HL-60 (cell line): ENCODE data around the gene KRT73.

Experiments used
- POLR2AphosphoS5 ChIP-seq: IDR thresholded peaks from 2 replicates; pipeline ENCODE4 v1.6.1; 2012; ENCODE audit warnings: low read depth
- TF ChIP-seq, protein P1 (sequence below): IDR thresholded peaks from one replicate; pipeline ENCODE4 v1.5.1; 2011; ENCODE audit warnings: low read length, control low read depth, inconsistent platforms; ENCODE audit not compliant: insufficient read depth
- TF ChIP-seq, protein P2 (sequence below): IDR thresholded peaks from 2 replicates; pipeline ENCODE4 v1.6.1; 2012; ENCODE audit warnings: low read depth; ENCODE audit not compliant: insufficient replicate concordance

DNA sequence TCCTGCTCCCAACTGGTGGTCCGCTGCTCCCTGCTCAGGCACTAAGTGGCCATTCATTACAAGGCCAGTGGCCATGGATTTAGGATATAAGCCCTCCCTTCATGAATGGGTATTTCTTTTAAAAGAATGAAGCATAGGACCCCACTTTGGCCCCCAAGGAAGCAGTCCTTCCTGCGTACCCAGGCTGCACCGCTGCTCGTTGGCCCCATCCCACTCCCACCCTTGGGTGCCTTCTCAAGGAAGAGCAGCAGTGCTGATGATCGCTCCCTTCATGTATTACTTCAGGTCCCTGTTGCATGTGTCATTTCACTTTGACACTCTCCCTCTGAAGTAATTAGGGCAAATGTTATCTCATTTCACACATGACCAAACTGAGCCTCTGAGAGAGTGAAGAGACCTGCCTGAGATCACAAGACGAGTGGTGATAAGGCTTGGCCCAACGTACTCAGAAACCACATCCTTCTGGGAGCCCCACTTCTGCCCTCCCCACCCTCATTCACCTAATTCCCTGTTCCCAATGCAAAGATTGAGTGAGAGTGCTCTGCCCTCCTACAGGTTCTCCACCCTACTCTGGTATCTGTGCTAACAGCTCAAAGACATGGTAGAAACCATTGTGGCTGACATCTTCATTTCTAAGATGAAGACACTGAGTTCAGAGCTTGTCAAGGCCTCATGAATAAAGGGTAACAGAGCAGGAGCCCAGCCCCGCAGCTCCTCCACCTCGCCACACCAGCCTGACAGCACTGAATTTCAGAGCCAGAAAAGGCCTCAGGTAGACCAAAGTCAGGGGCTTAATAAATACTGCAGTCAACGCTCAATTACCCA is 43.9 kb upstream of the KRT73 start:
- TF ChIP-seq, protein P1, sequence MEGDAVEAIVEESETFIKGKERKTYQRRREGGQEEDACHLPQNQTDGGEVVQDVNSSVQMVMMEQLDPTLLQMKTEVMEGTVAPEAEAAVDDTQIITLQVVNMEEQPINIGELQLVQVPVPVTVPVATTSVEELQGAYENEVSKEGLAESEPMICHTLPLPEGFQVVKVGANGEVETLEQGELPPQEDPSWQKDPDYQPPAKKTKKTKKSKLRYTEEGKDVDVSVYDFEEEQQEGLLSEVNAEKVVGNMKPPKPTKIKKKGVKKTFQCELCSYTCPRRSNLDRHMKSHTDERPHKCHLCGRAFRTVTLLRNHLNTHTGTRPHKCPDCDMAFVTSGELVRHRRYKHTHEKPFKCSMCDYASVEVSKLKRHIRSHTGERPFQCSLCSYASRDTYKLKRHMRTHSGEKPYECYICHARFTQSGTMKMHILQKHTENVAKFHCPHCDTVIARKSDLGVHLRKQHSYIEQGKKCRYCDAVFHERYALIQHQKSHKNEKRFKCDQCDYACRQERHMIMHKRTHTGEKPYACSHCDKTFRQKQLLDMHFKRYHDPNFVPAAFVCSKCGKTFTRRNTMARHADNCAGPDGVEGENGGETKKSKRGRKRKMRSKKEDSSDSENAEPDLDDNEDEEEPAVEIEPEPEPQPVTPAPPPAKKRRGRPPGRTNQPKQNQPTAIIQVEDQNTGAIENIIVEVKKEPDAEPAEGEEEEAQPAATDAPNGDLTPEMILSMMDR: no peak
- no peak for TF ChIP-seq POLR2AphosphoS5
- TF ChIP-seq, protein P2, sequence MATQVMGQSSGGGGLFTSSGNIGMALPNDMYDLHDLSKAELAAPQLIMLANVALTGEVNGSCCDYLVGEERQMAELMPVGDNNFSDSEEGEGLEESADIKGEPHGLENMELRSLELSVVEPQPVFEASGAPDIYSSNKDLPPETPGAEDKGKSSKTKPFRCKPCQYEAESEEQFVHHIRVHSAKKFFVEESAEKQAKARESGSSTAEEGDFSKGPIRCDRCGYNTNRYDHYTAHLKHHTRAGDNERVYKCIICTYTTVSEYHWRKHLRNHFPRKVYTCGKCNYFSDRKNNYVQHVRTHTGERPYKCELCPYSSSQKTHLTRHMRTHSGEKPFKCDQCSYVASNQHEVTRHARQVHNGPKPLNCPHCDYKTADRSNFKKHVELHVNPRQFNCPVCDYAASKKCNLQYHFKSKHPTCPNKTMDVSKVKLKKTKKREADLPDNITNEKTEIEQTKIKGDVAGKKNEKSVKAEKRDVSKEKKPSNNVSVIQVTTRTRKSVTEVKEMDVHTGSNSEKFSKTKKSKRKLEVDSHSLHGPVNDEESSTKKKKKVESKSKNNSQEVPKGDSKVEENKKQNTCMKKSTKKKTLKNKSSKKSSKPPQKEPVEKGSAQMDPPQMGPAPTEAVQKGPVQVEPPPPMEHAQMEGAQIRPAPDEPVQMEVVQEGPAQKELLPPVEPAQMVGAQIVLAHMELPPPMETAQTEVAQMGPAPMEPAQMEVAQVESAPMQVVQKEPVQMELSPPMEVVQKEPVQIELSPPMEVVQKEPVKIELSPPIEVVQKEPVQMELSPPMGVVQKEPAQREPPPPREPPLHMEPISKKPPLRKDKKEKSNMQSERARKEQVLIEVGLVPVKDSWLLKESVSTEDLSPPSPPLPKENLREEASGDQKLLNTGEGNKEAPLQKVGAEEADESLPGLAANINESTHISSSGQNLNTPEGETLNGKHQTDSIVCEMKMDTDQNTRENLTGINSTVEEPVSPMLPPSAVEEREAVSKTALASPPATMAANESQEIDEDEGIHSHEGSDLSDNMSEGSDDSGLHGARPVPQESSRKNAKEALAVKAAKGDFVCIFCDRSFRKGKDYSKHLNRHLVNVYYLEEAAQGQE: no peak
